Measurements from ENCODE around the gene IL1RAP. TPM values are rescaled to one million over a fixed set of nuclear protein-coding genes. Genes with fewer than 3 reads are reported as not detected.

IL1RAP gene
- total RNA-seq, 2 experiments from 2014 or later = 13.7 to 14.7 TPM

GRCh38 chr3:190481779-190482178 lies 32.1 kb upstream of the IL1RAP start:
- H3K9me3 Mint-ChIP-seq = no peaks in the 10 kb centered on the region
- intact Hi-C loops (cut with DNase I, micrococcal nuclease) = no loop called here
- no peaks in the 10 kb centered on the region for H3K4me1 ChIP-seq (ENCODE audit: insufficient read depth, low read length)
- ATAC-seq (ENCODE audit: poor library complexity) (no peak), DNase-seq (no peak)
- no peak overlapping the region for H3K27ac Mint-ChIP-seq
- ChIA-PET POLR2A (no interaction called here), CTCF (no interaction called here)
- no peak overlapping the region for H3K4me3 Mint-ChIP-seq
- no peaks in the 10 kb centered on the region for H3K36me3 ChIP-seq (ENCODE audit: insufficient read depth, low read length)
- H3K4me3 ChIP-seq (ENCODE audit: low read length) = no peak overlapping the region
- no peaks in the 10 kb centered on the region for H3K36me3 Mint-ChIP-seq (ENCODE audit: low read depth)
- TF ChIP-seq, protein P1, sequence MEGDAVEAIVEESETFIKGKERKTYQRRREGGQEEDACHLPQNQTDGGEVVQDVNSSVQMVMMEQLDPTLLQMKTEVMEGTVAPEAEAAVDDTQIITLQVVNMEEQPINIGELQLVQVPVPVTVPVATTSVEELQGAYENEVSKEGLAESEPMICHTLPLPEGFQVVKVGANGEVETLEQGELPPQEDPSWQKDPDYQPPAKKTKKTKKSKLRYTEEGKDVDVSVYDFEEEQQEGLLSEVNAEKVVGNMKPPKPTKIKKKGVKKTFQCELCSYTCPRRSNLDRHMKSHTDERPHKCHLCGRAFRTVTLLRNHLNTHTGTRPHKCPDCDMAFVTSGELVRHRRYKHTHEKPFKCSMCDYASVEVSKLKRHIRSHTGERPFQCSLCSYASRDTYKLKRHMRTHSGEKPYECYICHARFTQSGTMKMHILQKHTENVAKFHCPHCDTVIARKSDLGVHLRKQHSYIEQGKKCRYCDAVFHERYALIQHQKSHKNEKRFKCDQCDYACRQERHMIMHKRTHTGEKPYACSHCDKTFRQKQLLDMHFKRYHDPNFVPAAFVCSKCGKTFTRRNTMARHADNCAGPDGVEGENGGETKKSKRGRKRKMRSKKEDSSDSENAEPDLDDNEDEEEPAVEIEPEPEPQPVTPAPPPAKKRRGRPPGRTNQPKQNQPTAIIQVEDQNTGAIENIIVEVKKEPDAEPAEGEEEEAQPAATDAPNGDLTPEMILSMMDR (IDR thresholded peaks at IDR 0.05) = no peak
- H3K9me3 ChIP-seq (ENCODE audit: control insufficient read depth in 1 of 2, insufficient read depth in 1 of 2, low read length in 2 of 2) = no peaks in the 10 kb centered on the region
- no peaks in the 10 kb centered on the region for H3K4me1 Mint-ChIP-seq (ENCODE audit: low read depth)
- H3K27me3 Mint-ChIP-seq = peaks cover 5% of the 10 kb centered on the region
- no peaks in the 10 kb centered on the region for H3K27me3 ChIP-seq (ENCODE audit: control insufficient read depth in 1 of 2, insufficient read depth in 2 of 2, low read length in 2 of 2)
- no peak overlapping the region for H3K27ac ChIP-seq (ENCODE audit: low read depth in 1 of 2, low read length in 2 of 2)

GRCh38 chr3:190485830-190486532 lies 27.9 kb upstream of the IL1RAP start:
- ChIA-PET CTCF (no interaction called here), POLR2A (no interaction called here)
- DNase-seq (no peak), ATAC-seq (ENCODE audit: poor library complexity) (no peak)
- H3K4me3 Mint-ChIP-seq = no peak overlapping the region
- TF ChIP-seq, protein P1 (IDR thresholded peaks at IDR 0.05) = no peak
- no peaks in the 10 kb centered on the region for H3K9me3 Mint-ChIP-seq
- no peaks in the 10 kb centered on the region for H3K4me1 ChIP-seq (ENCODE audit: insufficient read depth, low read length)
- H3K27me3 ChIP-seq (ENCODE audit: control insufficient read depth in 1 of 2, insufficient read depth in 2 of 2, low read length in 2 of 2) = peaks cover 10 to 19% of the 10 kb centered on the region in 2 experiments
- H3K27me3 Mint-ChIP-seq = peaks cover 35% of the 10 kb centered on the region
- no peaks in the 10 kb centered on the region for H3K4me1 Mint-ChIP-seq (ENCODE audit: low read depth)
- intact Hi-C loops (cut with DNase I, micrococcal nuclease) = no loop called here
- no peak overlapping the region for H3K27ac ChIP-seq (ENCODE audit: low read depth in 1 of 2, low read length in 2 of 2)
- no peaks in the 10 kb centered on the region for H3K36me3 Mint-ChIP-seq (ENCODE audit: low read depth)
- H3K27ac Mint-ChIP-seq = no peak overlapping the region
- H3K4me3 ChIP-seq (ENCODE audit: low read length) = no peak overlapping the region
- H3K36me3 ChIP-seq (ENCODE audit: insufficient read depth, low read length) = no peaks in the 10 kb centered on the region
- no peaks in the 10 kb centered on the region for H3K9me3 ChIP-seq (ENCODE audit: control insufficient read depth in 1 of 2, insufficient read depth in 1 of 2, low read length in 2 of 2)

DNA sequence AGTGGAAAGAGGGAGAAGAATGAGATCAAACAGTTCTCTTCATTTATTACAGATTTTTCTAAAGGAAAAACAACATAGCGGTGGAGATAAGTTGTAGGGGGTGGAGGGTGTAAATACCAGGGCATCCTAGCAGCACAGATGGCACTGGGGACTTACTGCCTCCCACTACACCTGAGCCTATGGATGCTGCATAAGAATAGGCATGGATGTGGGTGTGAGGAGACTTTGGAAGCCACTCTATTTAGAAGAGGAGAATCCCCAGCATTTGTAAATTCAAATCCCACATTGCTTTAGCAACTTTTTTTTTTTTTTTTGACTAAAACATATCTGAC lies 27.4 kb upstream of the IL1RAP start:
- Histone ChIP-seq H3K9me3 (ENCODE audit: control insufficient read depth in 1 of 2, insufficient read depth in 1 of 2, low read length in 2 of 2) (no peaks in the 10 kb centered on the region), H3K27me3 (ENCODE audit: control insufficient read depth in 1 of 2, insufficient read depth in 2 of 2, low read length in 2 of 2) (peaks cover 12 to 19% of the 10 kb centered on the region in 2 experiments), H3K4me1 (ENCODE audit: insufficient read depth, low read length) (no peaks in the 10 kb centered on the region), H3K4me3 (ENCODE audit: low read length) (no peak overlapping the region), H3K27ac (ENCODE audit: low read depth in 1 of 2, low read length in 2 of 2) (no peak overlapping the region), H3K36me3 (ENCODE audit: insufficient read depth, low read length) (no peaks in the 10 kb centered on the region)
- CTCF ChIA-PET = no interaction called here
- Mint-ChIP-seq H3K4me3 (no peak overlapping the region), H3K36me3 (ENCODE audit: low read depth) (no peaks in the 10 kb centered on the region), H3K4me1 (ENCODE audit: low read depth) (no peaks in the 10 kb centered on the region), H3K27ac (no peak overlapping the region), H3K27me3 (peaks cover 40% of the 10 kb centered on the region), H3K9me3 (no peaks in the 10 kb centered on the region)
- intact Hi-C loops (cut with DNase I, micrococcal nuclease) = no loop called here
- no peak for ATAC-seq (ENCODE audit: poor library complexity)
- no peak for DNase-seq
- POLR2A ChIA-PET = no interaction called here
- TF ChIP-seq, protein P1 (IDR thresholded peaks at IDR 0.05) = no peak

Data from CD4-positive, alpha-beta T cell (primary cell).